Activated CD4-positive, alpha-beta T cell treated with anti-CD3 and anti-CD28 coated beads, Interleukin-2, Interleukin-6, amounts not matched to agents 100 ng/mL and 50 ng/mL, durations not matched to agents 16 hours and 8 hours (primary cell): Measurements from ENCODE around the gene NLRP5.
"Not testable (repeated sequence)": the region's sequence is repeated elsewhere in the genome, so short reads cannot be mapped to it uniquely, and the experiment has no call there.

Experiments
- DNase-seq: peaks from one replicate; pipeline ENCODE4 v3.0.0-alpha.2; 2020

NLRP5 gene

GRCh38 chr19:56079609-56080008, 93.0 kb downstream of the NLRP5 start:
- no peak for DNase-seq

- DNase-seq: peak; percentile 73
These were observed 94.3 kb downstream of the NLRP5 start for GRCh38 chr19:56080669-56081401.

- DNase-seq: no peak
These were observed 97.1 kb downstream of the NLRP5 start for GRCh38 chr19:56083668-56084067.

GRCh38 chr19:56084835-56085536, 98.4 kb downstream of the NLRP5 start:
- DNase-seq: no peak

GRCh38 chr19:56085571-56086275, 99.1 kb downstream of the NLRP5 start:
- peak; percentile 16 for DNase-seq

- DNase-seq: no peak
These were observed 100.3 kb downstream of the NLRP5 start for GRCh38 chr19:56086671-56087430.

- no peak for DNase-seq
These were observed 101.3 kb downstream of the NLRP5 start for GRCh38 chr19:56087647-56088496.

GRCh38 chr19:56088497-56089215, 102.1 kb downstream of the NLRP5 start:
- no peak for DNase-seq

- DNase-seq: no peak
These were observed 102.8 kb downstream of the NLRP5 start for GRCh38 chr19:56089344-56089743.

GRCh38 chr19:56091066-56091490, 104.5 kb downstream of the NLRP5 start:
- no peak for DNase-seq

- DNase-seq: no peak
These were observed 105.4 kb downstream of the NLRP5 start for GRCh38 chr19:56091751-56092546.

- no peak for DNase-seq
These were observed 106.4 kb downstream of the NLRP5 start for GRCh38 chr19:56092685-56093631.

- no peak for DNase-seq
These were observed 107.9 kb downstream of the NLRP5 start for GRCh38 chr19:56094449-56094848.

- no peak for DNase-seq
These were observed 110.1 kb downstream of the NLRP5 start for GRCh38 chr19:56096665-56097064.

GRCh38 chr19:56097306-56097705, 110.7 kb downstream of the NLRP5 start:
- DNase-seq: no peak

GRCh38 chr19:56097776-56098175, 111.2 kb downstream of the NLRP5 start:
- no peak for DNase-seq

- DNase-seq: not testable (repeated sequence)
These were observed 111.7 kb downstream of the NLRP5 start for GRCh38 chr19:56098237-56098636.

- DNase-seq: no peak
These were observed 112.4 kb downstream of the NLRP5 start for GRCh38 chr19:56098731-56099568.
